GM23248 (cell line): ENCODE measurements around the gene RAB9A.

Source experiments
- EZH2 ChIP-seq: fragments of 200-600 bp; sonication (generic); IDR thresholded peaks from 2 replicates; pipeline ENCODE4 v1.6.1; 2018; ENCODE audit warnings: antibody characterized with exemption, mild to moderate bottlenecking; ENCODE audit not compliant: insufficient read depth, poor library complexity, severe bottlenecking
- EZH2phosphoT487 ChIP-seq: fragments of 200-600 bp; sonication (generic); IDR thresholded peaks from 2 replicates; pipeline ENCODE4 v1.6.1; 2018; ENCODE audit warnings: antibody characterized with exemption, moderate library complexity, mild to moderate bottlenecking, low read depth; ENCODE audit not compliant: insufficient read depth

DNA sequence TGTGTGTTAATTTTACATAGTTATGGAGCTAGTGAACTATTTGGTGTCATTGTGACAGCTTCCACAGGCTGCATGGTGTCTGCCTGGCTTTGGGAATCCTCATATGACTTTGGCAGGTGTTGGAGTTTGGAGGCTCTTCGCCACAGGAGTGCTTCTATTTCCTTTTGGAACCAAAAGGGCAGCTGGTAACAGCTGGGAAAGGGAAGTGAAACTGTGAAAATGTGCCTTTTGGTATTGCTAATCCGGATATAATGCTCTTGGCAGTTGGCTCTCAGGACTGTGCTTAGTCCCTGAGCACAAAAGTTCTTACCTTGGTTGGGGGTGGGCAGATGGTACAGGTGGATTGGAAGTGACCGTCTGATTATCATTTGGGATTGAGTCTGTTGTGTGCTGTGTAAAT, 63.7 kb downstream of the RAB9A start:
- TF ChIP-seq EZH2 (no peak), EZH2phosphoT487 (no peak)
